H1 (cell line): Measurements from ENCODE around the gene VPS51. TPM values are rescaled to one million over a fixed set of nuclear protein-coding genes. Genes with fewer than 3 reads are reported as not detected.

Experiments used
- CTCF ChIA-PET: fragments of 300-600 bp; sonication (Branson Sonifier 250); formaldehyde crosslinking; loops from one replicate; lab custom pipeline; 2021; ENCODE audit not compliant: partially characterized antibody; lab: Charles Lee
- POLR2A ChIA-PET: fragments of 300-600 bp; sonication (Branson Sonifier 250); formaldehyde crosslinking; loops from one replicate; lab custom pipeline; 2021; ENCODE audit warnings: inconsistent platforms; ENCODE audit not compliant: partially characterized antibody; lab: Charles Lee
- DNase-seq, 2 experiments: peaks; one replicate each; pipeline versions ENCODE4 v3.0.0 to v3.0.0-alpha.2; 2010 to 2022; ENCODE audit warnings: low spot score in 2 of 2, low read depth in 1 of 2, mixed read lengths in 1 of 2
- FAIRE-seq: peaks from 2 replicates; lab custom pipeline; 2011; peaks lifted over from hg19 to GRCh38; lab: Jason Lieb, UNC
- H2AFZ ChIP-seq: 2 replicates; pipeline ENCODE4 v1.8.1; 2012; ENCODE audit warnings: low read length, inconsistent platforms
- H2AK5ac ChIP-seq: 2 replicates; pipeline ENCODE4 v1.6.1; 2013; ENCODE audit warnings: low read depth, low read length
- H2BK120ac ChIP-seq: replicated peaks from 2 replicates; pipeline ENCODE3; 2013; ENCODE audit warnings: low read depth, low read length, inconsistent platforms
- H2BK12ac ChIP-seq: 2 replicates; pipeline ENCODE4 v1.6.1; 2013; ENCODE audit warnings: low read depth, low read length
- H2BK15ac ChIP-seq: 2 replicates; pipeline ENCODE4 v1.6.1; 2013; ENCODE audit warnings: low read length
- H2BK20ac ChIP-seq: 2 replicates; pipeline ENCODE4 v1.6.1; 2013; ENCODE audit warnings: low read length
- H2BK5ac ChIP-seq: 2 replicates; pipeline ENCODE4 v1.6.1; 2013; ENCODE audit warnings: low read depth, low read length
- H3K14ac ChIP-seq: 2 replicates; pipeline ENCODE4 v1.6.1; 2013; ENCODE audit warnings: inconsistent platforms; ENCODE audit not compliant: insufficient read length
- H3K18ac ChIP-seq: 2 replicates; pipeline ENCODE4 v1.6.1; 2013; ENCODE audit warnings: low read length; ENCODE audit errors: extremely low read depth
- H3K23ac ChIP-seq: 2 replicates; pipeline ENCODE4 v1.6.1; 2013; ENCODE audit warnings: inconsistent platforms; ENCODE audit not compliant: insufficient read length
- H3K23me2 ChIP-seq: 2 replicates; pipeline ENCODE4 v1.6.1; 2013; ENCODE audit warnings: low read depth, low read length
- H3K27ac ChIP-seq: 2 replicates; pipeline ENCODE4 v1.6.1; 2011; ENCODE audit warnings: low read depth, low read length, inconsistent platforms
- H3K27me3 ChIP-seq, 4 experiments: replicated peaks in 1 of 4; 1 replicate in 1 of 4; 2 replicates in 3 of 4; pipeline versions ENCODE4 v1.6.1 to v1.8.1; 2011 to 2013; ENCODE audit warnings: low read length in 3 of 4, mild to moderate bottlenecking in 3 of 4, inconsistent platforms in 2 of 4, mixed read lengths in 2 of 4, moderate library complexity in 1 of 4; ENCODE audit not compliant: control insufficient read depth in 3 of 4, insufficient read depth in 3 of 4; ENCODE audit errors: extremely low read depth in 1 of 4
- H3K36me3 ChIP-seq, 4 experiments: 2 replicates each; pipeline versions ENCODE4 v1.6.1 to v1.8.1; 2011 to 2013; ENCODE audit warnings: mild to moderate bottlenecking in 4 of 4, low read length in 3 of 4, moderate library complexity in 2 of 4, control low read depth in 1 of 4, inconsistent platforms in 1 of 4; ENCODE audit not compliant: insufficient read depth in 4 of 4, control insufficient read depth in 2 of 4
- H3K4ac ChIP-seq: replicated peaks from 2 replicates; pipeline ENCODE3; 2013; ENCODE audit warnings: low read length, low read depth, mixed read lengths, inconsistent platforms; ENCODE audit not compliant: insufficient read length
- H3K4me1 ChIP-seq, 4 experiments: replicated peaks in 1 of 4; 1 replicate in 1 of 4; 2 replicates in 3 of 4; pipeline versions ENCODE4 v1.6.1 to v1.8.1; 2011 to 2013; ENCODE audit warnings: low read length in 3 of 4, inconsistent platforms in 2 of 4, mixed read lengths in 1 of 4; ENCODE audit not compliant: insufficient read depth in 4 of 4, control insufficient read depth in 3 of 4
- H3K4me2 ChIP-seq, 2 experiments: 2 replicates each; pipeline versions ENCODE4 v1.6.1 to v1.8.1; 2011 to 2013; ENCODE audit warnings: low read depth in 2 of 2, low read length in 2 of 2, control low read depth in 1 of 2, inconsistent platforms in 1 of 2, mild to moderate bottlenecking in 1 of 2; ENCODE audit not compliant: insufficient read depth in 1 of 2
- H3K4me3 ChIP-seq, 4 experiments: fragments of 200-600, 300-600 bp in 1 of 4; sonication (generic), shearing (Covaris generic), sonication (Bioruptor Twin) in 1 of 4; 2 replicates each; pipeline versions ENCODE4 v1.5.1 to v1.8.1; 2011 to 2016; ENCODE audit warnings: low read length in 4 of 4, low read depth in 3 of 4, control low read depth in 2 of 4, inconsistent platforms in 2 of 4, mild to moderate bottlenecking in 2 of 4, mixed read lengths in 1 of 4, moderate library complexity in 1 of 4; ENCODE audit not compliant: insufficient read depth in 2 of 4; ENCODE audit errors: extremely low read depth in 1 of 4
- H3K56ac ChIP-seq: replicated peaks from 2 replicates; pipeline ENCODE3; 2013; ENCODE audit warnings: low read depth, mild to moderate bottlenecking, mixed read lengths, low read length, inconsistent platforms; ENCODE audit not compliant: insufficient read length
- H3K79me1 ChIP-seq: 2 replicates; pipeline ENCODE4 v1.6.1; 2013; ENCODE audit warnings: low read depth, low read length, control low read depth
- H3K79me2 ChIP-seq, 2 experiments: 2 replicates each; pipeline versions ENCODE4 v1.6.1 to v1.8.1; 2012 to 2013; ENCODE audit warnings: low read length in 2 of 2, mild to moderate bottlenecking in 2 of 2, inconsistent platforms in 1 of 2; ENCODE audit not compliant: insufficient read depth in 2 of 2, control insufficient read depth in 1 of 2
- H3K9ac ChIP-seq, 4 experiments: replicated peaks in 1 of 4; 1 replicate in 1 of 4; 2 replicates in 3 of 4; pipeline versions ENCODE4 v1.6.1 to v1.8.1; 2011 to 2013; ENCODE audit warnings: low read depth in 3 of 4, low read length in 3 of 4, control low read depth in 2 of 4, mild to moderate bottlenecking in 2 of 4, moderate library complexity in 2 of 4, inconsistent platforms in 1 of 4; ENCODE audit errors: extremely low read depth in 1 of 4
- H3K9me3 ChIP-seq, 2 experiments: 2 replicates each; pipeline versions ENCODE4 v1.6.1 to v1.8.1; 2012 to 2013; ENCODE audit warnings: mild to moderate bottlenecking in 2 of 2, moderate library complexity in 2 of 2, control low read depth in 1 of 2, inconsistent platforms in 1 of 2, low read depth in 1 of 2, low read length in 1 of 2, mixed read lengths in 1 of 2; ENCODE audit not compliant: insufficient read depth in 2 of 2
- H4K20me1 ChIP-seq, 2 experiments: replicated peaks in 1 of 2; 2 replicates each; pipeline versions ENCODE3 to v1.8.1; 2011 to 2013; ENCODE audit warnings: inconsistent platforms in 2 of 2, low read length in 2 of 2, mild to moderate bottlenecking in 1 of 2; ENCODE audit not compliant: insufficient read depth in 2 of 2, control insufficient read depth in 1 of 2
- H4K5ac ChIP-seq: 2 replicates; pipeline ENCODE4 v1.6.1; 2013; ENCODE audit warnings: low read length, low read depth, mixed read lengths, inconsistent platforms; ENCODE audit not compliant: insufficient read length
- H4K8ac ChIP-seq: 2 replicates; pipeline ENCODE4 v1.8.0; 2013; ENCODE audit warnings: mild to moderate bottlenecking, moderate library complexity, low read length, inconsistent platforms; ENCODE audit not compliant: insufficient read depth; ENCODE audit errors: extremely low read depth
- H4K91ac ChIP-seq: replicated peaks from 2 replicates; pipeline ENCODE3; 2013; ENCODE audit warnings: low read length, mixed read lengths, inconsistent platforms; ENCODE audit not compliant: insufficient read length
- CHD1 ChIP-seq: IDR thresholded peaks from 2 replicates; pipeline ENCODE4 v1.6.1; 2012; ENCODE audit warnings: low read depth, low read length, improper control_type of control experiment
- EP300 ChIP-seq, 2 experiments: IDR thresholded peaks; 1 replicate in 1 of 2; 2 replicates in 1 of 2; pipeline ENCODE4 v1.6.1; 2011 to 2012; ENCODE audit warnings: low read depth in 2 of 2, low read length in 2 of 2, mild to moderate bottlenecking in 2 of 2, borderline replicate concordance in 1 of 2, inconsistent platforms in 1 of 2, moderate library complexity in 1 of 2
- HDAC6 ChIP-seq: IDR thresholded peaks from one replicate; pipeline ENCODE4 v1.7.1; 2012; ENCODE audit warnings: low read depth, mild to moderate bottlenecking, inconsistent platforms, low read length, moderate library complexity
- JUN ChIP-seq: IDR thresholded peaks from 2 replicates; pipeline ENCODE4 v1.6.1; 2011; ENCODE audit warnings: low read depth, mild to moderate bottlenecking, improper control_type of control experiment, low read length
- NRF1 ChIP-seq: IDR thresholded peaks from 2 replicates; pipeline ENCODE4 v1.6.1; 2011; ENCODE audit warnings: mild to moderate bottlenecking, low read depth, low read length, improper control_type of control experiment
- POU5F1 ChIP-seq: IDR thresholded peaks from 2 replicates; pipeline ENCODE4 v1.6.1; 2011; ENCODE audit warnings: low read depth, mild to moderate bottlenecking, low read length, moderate library complexity
- SAP30 ChIP-seq: fragments of 300-600 bp; sonication (generic); IDR thresholded peaks from 2 replicates; pipeline ENCODE4 v1.7.1; 2012; ENCODE audit warnings: low read length, moderate library complexity, mild to moderate bottlenecking, inconsistent platforms; ENCODE audit not compliant: insufficient read depth, insufficient replicate concordance
- SIRT6 ChIP-seq: IDR thresholded peaks from one replicate; pipeline ENCODE4 v1.7.1; 2012; ENCODE audit warnings: low read length, inconsistent platforms
- SP1 ChIP-seq: IDR thresholded peaks from 2 replicates; pipeline ENCODE4 v1.6.1; 2011; ENCODE audit warnings: low read depth, low read length
- SRF ChIP-seq: IDR thresholded peaks from 2 replicates; pipeline ENCODE4 v1.6.1; 2011; ENCODE audit warnings: mild to moderate bottlenecking, low read depth, low read length, moderate library complexity
- TAF1 ChIP-seq: IDR thresholded peaks from 2 replicates; pipeline ENCODE4 v1.6.1; 2011; ENCODE audit warnings: mild to moderate bottlenecking, low read depth, low read length
- ZNF274 ChIP-seq: IDR thresholded peaks from 2 replicates; pipeline ENCODE4 v1.7.0; 2012; ENCODE audit warnings: low read length, borderline replicate concordance; ENCODE audit errors: extremely low read depth
- WGBS, 2 experiments: shearing (Covaris generic) in 1 of 2; methylation state at CpG; one replicate each; pipeline versions ENCODE4 v1.1.6 to v1.1.7; 2013 to 2015; ENCODE audit warnings: low lambda C conversion rate in 2 of 2, mixed read lengths in 2 of 2, inconsistent platforms in 1 of 2, low coverage in 1 of 2, missing lambda C conversion rate in 1 of 2; ENCODE audit not compliant: insufficient replicate concordance in 2 of 2, insufficient coverage in 1 of 2, insufficient read length in 1 of 2; ENCODE audit errors: extremely low coverage in 1 of 2, missing lambda C conversion rate in 1 of 2; 5-methylcytosine and 5-hydroxymethylcytosine counted together
- polyA plus RNA-seq, 7 experiments: library from polyadenylated mRNA; depleted of rRNA in 3 of 7; stranded (reverse) in 5 of 7; unstranded in 2 of 7; fragments of >200 nt in 5 of 7; fragments of 200-250 nt in 2 of 7; gene quantifications; 1 replicate in 5 of 7; 2 replicates in 1 of 7; 4 replicates in 1 of 7; pipeline versions ENCODE4 v1.2.1 to v1.2.3, GENCODE V29; 2011 to 2013; ENCODE audit warnings: missing spikeins in 2 of 7, mixed read lengths in 2 of 7
- total RNA-seq: library from RNA; stranded (reverse); fragmentation: NEBNext Ultra II Directional; extraction: Animal tissue kit (Norgen Biotek cat#: 25700); gene quantifications from 2 replicates; pipeline ENCODE4 v1.2.1, GENCODE V29; 2021
- TF ChIP-seq, protein P1 (sequence below): IDR thresholded peaks from 2 replicates; pipeline ENCODE4 v1.6.1; 2011; ENCODE audit warnings: low read length, improper control_type of control experiment

Gene VPS51
- total and polyA plus RNA-seq, 2 of the 8 experiments (the other 6 are each of a cell fraction or from before 2014, with no cell fraction given) = 97.4 to 142 TPM

DNA sequence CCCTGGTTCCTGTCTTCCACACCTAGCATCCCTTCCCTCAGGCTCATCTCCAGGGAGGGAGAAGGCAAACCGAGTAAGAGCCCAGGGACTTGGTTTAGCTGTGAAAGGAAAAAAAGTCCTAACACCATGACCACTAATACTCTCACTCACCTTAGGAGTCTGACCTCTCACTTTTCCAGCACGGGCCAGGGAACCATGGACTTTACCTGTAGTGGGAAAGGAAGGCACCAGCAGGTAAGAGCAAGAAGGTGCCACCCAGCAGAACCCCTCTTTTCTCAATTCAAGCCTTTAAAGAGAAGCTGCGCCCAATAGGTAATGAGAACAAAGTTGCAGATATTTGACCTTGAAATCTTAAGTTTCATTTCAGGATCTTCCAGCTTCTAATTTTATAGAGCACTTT is 24.8 kb downstream of the VPS51 start:
- Histone ChIP-seq H3K14ac (no peak overlapping the region), H2BK20ac (no peak overlapping the region), H3K36me3 (peaks cover 12 to 47% (median 31%) of the 10 kb centered on the region in 4 experiments), H2BK15ac (no peak overlapping the region), H3K4me3 (peak overlapping the region; percentile 80 to 98 (median 93); a peak in 5 of 8 replicates), H3K18ac (no peak overlapping the region), H3K23me2 (peaks cover 8% of the 10 kb centered on the region; the same call in 1 of the 2 replicates), H3K27me3 (no peaks in the 10 kb centered on the region), H3K4ac (no peak overlapping the region), H3K4me2 (peak overlapping the region; percentile 76 to 89), H3K23ac (no peak overlapping the region), H4K8ac (no peak overlapping the region), H2BK12ac (no peak overlapping the region), H3K79me1 (peaks cover 13% of the 10 kb centered on the region), H4K91ac (no peak overlapping the region), H3K27ac (no peak overlapping the region), H2BK120ac (no peak overlapping the region), H3K9ac (peak overlapping the region in 1 of 4 experiments; percentile 84; a peak in 2 of 7 replicates), H4K5ac (no peak overlapping the region), H3K79me2 (peaks cover 6 to 43% of the 10 kb centered on the region in 2 experiments), H3K56ac (no peak overlapping the region), H2BK5ac (no peak overlapping the region), H4K20me1 (peaks cover 4% of the 10 kb centered on the region in 2 experiments), H2AFZ (no peak overlapping the region), H3K4me1 (peaks cover 0 to 13% (median 8%) of the 10 kb centered on the region in 4 experiments; a peak in 6 of 7 replicates), H3K9me3 (no peaks in the 10 kb centered on the region), H2AK5ac (no peak overlapping the region)
- FAIRE-seq = no peak
- WGBS, 2 experiments = 91% methylated on average over 3 of the region's 3 CpGs; no CpG with 5 or more reads in 1 of the 2 experiments
- POLR2A ChIA-PET = interaction anchor here (0.6 to 17.4 kb wide), 19 partner anchors 9 to 792 kb away, joined by 3 to 305 read pairs (median 5); partner anchors contain the start of genes CAPN1, SPDYC, SYVN1 and TM7SF2
- CTCF ChIA-PET = interaction anchor here (0.8 to 3.0 kb wide), 11 partner anchors 8 to 273 kb away, joined by 3 to 14 read pairs (median 5); partner anchors contain the start of genes CAPN1 and TM7SF2
- no peak for DNase-seq
- no peak for TF ChIP-seq TAF1
- TF ChIP-seq SRF = no peak
- no peak for TF ChIP-seq POU5F1
- no peak for TF ChIP-seq EP300 (IDR thresholded peaks at IDR 0.05; ENCODE audit: borderline replicate concordance in 1 of 2, low read depth in 2 of 2, low read length in 2 of 2)
- TF ChIP-seq, protein P1, sequence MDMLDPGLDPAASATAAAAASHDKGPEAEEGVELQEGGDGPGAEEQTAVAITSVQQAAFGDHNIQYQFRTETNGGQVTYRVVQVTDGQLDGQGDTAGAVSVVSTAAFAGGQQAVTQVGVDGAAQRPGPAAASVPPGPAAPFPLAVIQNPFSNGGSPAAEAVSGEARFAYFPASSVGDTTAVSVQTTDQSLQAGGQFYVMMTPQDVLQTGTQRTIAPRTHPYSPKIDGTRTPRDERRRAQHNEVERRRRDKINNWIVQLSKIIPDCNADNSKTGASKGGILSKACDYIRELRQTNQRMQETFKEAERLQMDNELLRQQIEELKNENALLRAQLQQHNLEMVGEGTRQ = no peak
- TF ChIP-seq JUN = no peak
- no peak for TF ChIP-seq ZNF274
- no peak for TF ChIP-seq SIRT6
- TF ChIP-seq SP1 = no peak
- no peak for TF ChIP-seq SAP30
- TF ChIP-seq CHD1 = no peak
- TF ChIP-seq NRF1 = no peak
- no peak for TF ChIP-seq HDAC6
